GM12878 (cell line): ENCODE measurements around the gene CCNYL1. TPM values are rescaled to one million over a fixed set of nuclear protein-coding genes. Genes with fewer than 3 reads are reported as not detected.

Experiments
- ATF2 ChIP-seq: IDR thresholded peaks from 2 replicates; pipeline ENCODE4 v1.6.1; 2012; ENCODE audit warnings: low read length, inconsistent platforms
- BHLHE40 ChIP-seq, 2 experiments: fragments of 450-650 bp in 1 of 2; IDR thresholded peaks; 2 replicates each; pipeline ENCODE4 v1.6.1; 2011 to 2017; ENCODE audit warnings: low read depth in 2 of 2, borderline replicate concordance in 1 of 2, improper control_type of control experiment in 1 of 2, low read length in 1 of 2, mild to moderate bottlenecking in 1 of 2
- CHD2 ChIP-seq: IDR thresholded peaks from 2 replicates; pipeline ENCODE4 v1.6.1; 2011; ENCODE audit warnings: low read depth, low read length, improper control_type of control experiment, borderline replicate concordance
- DPF2 ChIP-seq: fragments of 450-650 bp; IDR thresholded peaks from 2 replicates; pipeline ENCODE4 v1.6.1; 2017; ENCODE audit warnings: mild to moderate bottlenecking
- ESRRA ChIP-seq: IDR thresholded peaks from 2 replicates; pipeline ENCODE4 v1.6.1; 2012; ENCODE audit warnings: mild to moderate bottlenecking, low read length, improper control_type of control experiment
- HCFC1 ChIP-seq: fragments of 150-350 bp; IDR thresholded peaks from 2 replicates; pipeline ENCODE4 v1.6.1; 2014; ENCODE audit warnings: low read length
- KLF5 ChIP-seq: fragments of 450-650 bp; IDR thresholded peaks from 2 replicates; pipeline ENCODE4 v1.6.1; 2014; ENCODE audit warnings: mild to moderate bottlenecking; ENCODE audit not compliant: partially characterized antibody
- MTA2 ChIP-seq: fragments of 450-650 bp; IDR thresholded peaks from 2 replicates; pipeline ENCODE4 v1.6.1; 2016; ENCODE audit warnings: low read depth, mild to moderate bottlenecking, moderate library complexity
- MTA3 ChIP-seq: IDR thresholded peaks from 2 replicates; pipeline ENCODE4 v1.6.1; 2012; ENCODE audit warnings: low read length, inconsistent platforms, borderline replicate concordance
- MXI1 ChIP-seq: fragments of 150-350 bp; IDR thresholded peaks from 2 replicates; pipeline ENCODE4 v1.6.1; 2011; ENCODE audit warnings: low read depth, mild to moderate bottlenecking, inconsistent platforms, low read length, improper control_type of control experiment
- NFYA ChIP-seq: IDR thresholded peaks from 2 replicates; pipeline ENCODE4 v1.6.1; 2011; ENCODE audit warnings: low read depth, mild to moderate bottlenecking, low read length, improper control_type of control experiment, borderline replicate concordance
- PAX8 ChIP-seq: fragments of 450-650 bp; IDR thresholded peaks from 2 replicates; pipeline ENCODE4 v1.6.1; 2017; ENCODE audit warnings: mild to moderate bottlenecking, moderate library complexity
- RAD51 ChIP-seq: fragments of 450-650 bp; IDR thresholded peaks from 2 replicates; pipeline ENCODE4 v1.6.1; 2016; ENCODE audit warnings: moderate library complexity, mild to moderate bottlenecking, inconsistent platforms
- RFX5 ChIP-seq: IDR thresholded peaks from 2 replicates; pipeline ENCODE4 v1.6.1; 2011; ENCODE audit warnings: low read depth, low read length, improper control_type of control experiment
- SMAD1 ChIP-seq: fragments of 450-650 bp; IDR thresholded peaks from 2 replicates; pipeline ENCODE4 v1.6.1; 2018; ENCODE audit warnings: mild to moderate bottlenecking, low read depth; ENCODE audit not compliant: partially characterized antibody
- YBX1 ChIP-seq: fragments of 450-650 bp; IDR thresholded peaks from 2 replicates; pipeline ENCODE4 v1.6.1; 2016; ENCODE audit warnings: antibody characterized with exemption
- ZBED1 ChIP-seq: IDR thresholded peaks from 2 replicates; pipeline ENCODE4 v1.6.1; 2016; ENCODE audit warnings: borderline replicate concordance
- ZNF217 ChIP-seq: fragments of 450-650 bp; IDR thresholded peaks from 2 replicates; pipeline ENCODE4 v1.6.1; 2017; ENCODE audit warnings: antibody characterized with exemption, mild to moderate bottlenecking
- ZNF622 ChIP-seq: fragments of 450-650 bp; IDR thresholded peaks from 2 replicates; pipeline ENCODE4 v1.6.1; 2017; ENCODE audit warnings: mild to moderate bottlenecking, inconsistent platforms
- polyA plus RNA-seq, 11 experiments: library from polyadenylated mRNA; depleted of rRNA in 4 of 11; unstranded in 6 of 11; stranded (reverse) in 5 of 11; fragments of >200 nt; fragmentation: Nextera tagmentation in 4 of 11; fragmentation: Illumina TruSeq in 1 of 11; extraction: Ambion mirVana in 4 of 11; extraction: Trizol in 1 of 11; gene quantifications; 1 replicate in 1 of 11; 2 replicates in 10 of 11; pipeline versions ENCODE4 v1.2.1 to v1.2.3, GENCODE V29; 2011 to 2016; ENCODE audit warnings: inconsistent platforms in 2 of 11, missing spikeins in 2 of 11, low read depth in 1 of 11
- total RNA-seq, 4 experiments: library from RNA; depleted of rRNA in 3 of 4; stranded (reverse); fragments of >200 nt in 3 of 4; fragmentation: Illumina TruSeq in 1 of 4; extraction: Trizol in 1 of 4; gene quantifications; 2 replicates each; pipeline versions ENCODE4 v1.2.1 to v1.2.3, GENCODE V29; 2013 to 2021
- TF ChIP-seq, protein P1 (sequence below): fragments of 450-650 bp; IDR thresholded peaks from 2 replicates; pipeline ENCODE4 v1.6.1; 2018; ENCODE audit warnings: borderline replicate concordance, mild to moderate bottlenecking; ENCODE audit not compliant: partially characterized antibody
- TF ChIP-seq, protein P2 (sequence below): fragments of 450-650 bp; IDR thresholded peaks from 2 replicates; pipeline ENCODE4 v1.6.1; 2017; ENCODE audit warnings: mild to moderate bottlenecking, low read depth, inconsistent platforms; ENCODE audit not compliant: poor library complexity, severe bottlenecking
- TF ChIP-seq, protein P3 (sequence below): IDR thresholded peaks from 2 replicates; pipeline ENCODE4 v1.6.1; 2012; ENCODE audit warnings: improper control_type of control experiment, low read depth, low read length; ENCODE audit not compliant: insufficient replicate concordance

The CCNYL1 gene
- total and polyA plus RNA-seq, 10 of the 15 experiments (the other 5 are each of a cell fraction or from before 2014, with no cell fraction given): 1.8 to 12.3 (median 5.9) TPM

- TF ChIP-seq, protein P1, sequence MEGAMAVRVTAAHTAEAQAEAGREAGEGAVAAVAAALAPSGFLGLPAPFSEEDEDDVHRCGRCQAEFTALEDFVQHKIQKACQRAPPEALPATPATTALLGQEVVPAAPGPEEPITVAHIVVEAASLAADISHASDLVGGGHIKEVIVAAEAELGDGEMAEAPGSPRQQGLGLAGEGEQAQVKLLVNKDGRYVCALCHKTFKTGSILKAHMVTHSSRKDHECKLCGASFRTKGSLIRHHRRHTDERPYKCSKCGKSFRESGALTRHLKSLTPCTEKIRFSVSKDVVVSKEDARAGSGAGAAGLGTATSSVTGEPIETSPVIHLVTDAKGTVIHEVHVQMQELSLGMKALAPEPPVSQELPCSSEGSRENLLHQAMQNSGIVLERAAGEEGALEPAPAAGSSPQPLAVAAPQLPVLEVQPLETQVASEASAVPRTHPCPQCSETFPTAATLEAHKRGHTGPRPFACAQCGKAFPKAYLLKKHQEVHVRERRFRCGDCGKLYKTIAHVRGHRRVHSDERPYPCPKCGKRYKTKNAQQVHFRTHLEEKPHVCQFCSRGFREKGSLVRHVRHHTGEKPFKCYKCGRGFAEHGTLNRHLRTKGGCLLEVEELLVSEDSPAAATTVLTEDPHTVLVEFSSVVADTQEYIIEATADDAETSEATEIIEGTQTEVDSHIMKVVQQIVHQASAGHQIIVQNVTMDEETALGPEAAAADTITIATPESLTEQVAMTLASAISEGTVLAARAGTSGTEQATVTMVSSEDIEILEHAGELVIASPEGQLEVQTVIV: no peak
- 0 out of 2 replicates have a peak, but pooled peaks have one; percentile 31 for TF ChIP-seq RAD51
- TF ChIP-seq DPF2: peak; percentile 84
- TF ChIP-seq PAX8: no peak
- TF ChIP-seq, protein P2, sequence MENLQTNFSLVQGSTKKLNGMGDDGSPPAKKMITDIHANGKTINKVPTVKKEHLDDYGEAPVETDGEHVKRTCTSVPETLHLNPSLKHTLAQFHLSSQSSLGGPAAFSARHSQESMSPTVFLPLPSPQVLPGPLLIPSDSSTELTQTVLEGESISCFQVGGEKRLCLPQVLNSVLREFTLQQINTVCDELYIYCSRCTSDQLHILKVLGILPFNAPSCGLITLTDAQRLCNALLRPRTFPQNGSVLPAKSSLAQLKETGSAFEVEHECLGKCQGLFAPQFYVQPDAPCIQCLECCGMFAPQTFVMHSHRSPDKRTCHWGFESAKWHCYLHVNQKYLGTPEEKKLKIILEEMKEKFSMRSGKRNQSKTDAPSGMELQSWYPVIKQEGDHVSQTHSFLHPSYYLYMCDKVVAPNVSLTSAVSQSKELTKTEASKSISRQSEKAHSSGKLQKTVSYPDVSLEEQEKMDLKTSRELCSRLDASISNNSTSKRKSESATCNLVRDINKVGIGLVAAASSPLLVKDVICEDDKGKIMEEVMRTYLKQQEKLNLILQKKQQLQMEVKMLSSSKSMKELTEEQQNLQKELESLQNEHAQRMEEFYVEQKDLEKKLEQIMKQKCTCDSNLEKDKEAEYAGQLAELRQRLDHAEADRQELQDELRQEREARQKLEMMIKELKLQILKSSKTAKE: no peak
- TF ChIP-seq MXI1: no peak
- TF ChIP-seq KLF5: no peak
- peak; percentile 98 for TF ChIP-seq MTA2
- no peak for TF ChIP-seq MTA3
- TF ChIP-seq, protein P3, sequence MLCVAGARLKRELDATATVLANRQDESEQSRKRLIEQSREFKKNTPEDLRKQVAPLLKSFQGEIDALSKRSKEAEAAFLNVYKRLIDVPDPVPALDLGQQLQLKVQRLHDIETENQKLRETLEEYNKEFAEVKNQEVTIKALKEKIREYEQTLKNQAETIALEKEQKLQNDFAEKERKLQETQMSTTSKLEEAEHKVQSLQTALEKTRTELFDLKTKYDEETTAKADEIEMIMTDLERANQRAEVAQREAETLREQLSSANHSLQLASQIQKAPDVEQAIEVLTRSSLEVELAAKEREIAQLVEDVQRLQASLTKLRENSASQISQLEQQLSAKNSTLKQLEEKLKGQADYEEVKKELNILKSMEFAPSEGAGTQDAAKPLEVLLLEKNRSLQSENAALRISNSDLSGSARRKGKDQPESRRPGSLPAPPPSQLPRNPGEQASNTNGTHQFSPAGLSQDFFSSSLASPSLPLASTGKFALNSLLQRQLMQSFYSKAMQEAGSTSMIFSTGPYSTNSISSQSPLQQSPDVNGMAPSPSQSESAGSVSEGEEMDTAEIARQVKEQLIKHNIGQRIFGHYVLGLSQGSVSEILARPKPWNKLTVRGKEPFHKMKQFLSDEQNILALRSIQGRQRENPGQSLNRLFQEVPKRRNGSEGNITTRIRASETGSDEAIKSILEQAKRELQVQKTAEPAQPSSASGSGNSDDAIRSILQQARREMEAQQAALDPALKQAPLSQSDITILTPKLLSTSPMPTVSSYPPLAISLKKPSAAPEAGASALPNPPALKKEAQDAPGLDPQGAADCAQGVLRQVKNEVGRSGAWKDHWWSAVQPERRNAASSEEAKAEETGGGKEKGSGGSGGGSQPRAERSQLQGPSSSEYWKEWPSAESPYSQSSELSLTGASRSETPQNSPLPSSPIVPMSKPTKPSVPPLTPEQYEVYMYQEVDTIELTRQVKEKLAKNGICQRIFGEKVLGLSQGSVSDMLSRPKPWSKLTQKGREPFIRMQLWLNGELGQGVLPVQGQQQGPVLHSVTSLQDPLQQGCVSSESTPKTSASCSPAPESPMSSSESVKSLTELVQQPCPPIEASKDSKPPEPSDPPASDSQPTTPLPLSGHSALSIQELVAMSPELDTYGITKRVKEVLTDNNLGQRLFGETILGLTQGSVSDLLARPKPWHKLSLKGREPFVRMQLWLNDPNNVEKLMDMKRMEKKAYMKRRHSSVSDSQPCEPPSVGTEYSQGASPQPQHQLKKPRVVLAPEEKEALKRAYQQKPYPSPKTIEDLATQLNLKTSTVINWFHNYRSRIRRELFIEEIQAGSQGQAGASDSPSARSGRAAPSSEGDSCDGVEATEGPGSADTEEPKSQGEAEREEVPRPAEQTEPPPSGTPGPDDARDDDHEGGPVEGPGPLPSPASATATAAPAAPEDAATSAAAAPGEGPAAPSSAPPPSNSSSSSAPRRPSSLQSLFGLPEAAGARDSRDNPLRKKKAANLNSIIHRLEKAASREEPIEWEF: no peak
- no peak for TF ChIP-seq YBX1
- TF ChIP-seq HCFC1: no peak
- TF ChIP-seq ZNF217: peak; percentile 80; the same call in 1 of the 2 replicates
- TF ChIP-seq ZNF622: no peak
- TF ChIP-seq NFYA: no peak
- TF ChIP-seq ZBED1: no peak
- no peak for TF ChIP-seq RFX5
- no peak for TF ChIP-seq CHD2
- TF ChIP-seq ESRRA: no peak
- TF ChIP-seq ATF2: no peak
- peak in 1 of 2 experiments; percentile 33; a peak in 1 of 4 replicates for TF ChIP-seq BHLHE40 (IDR thresholded peaks at IDR 0.05; ENCODE audit: borderline replicate concordance in 1 of 2, low read depth in 2 of 2, low read length in 1 of 2)
- peak; percentile 19 for TF ChIP-seq SMAD1
Observed at GRCh38 chr2:207724113-207724512, 12.7 kb downstream of the CCNYL1 start (continued).
